HepG2 (cell line): ENCODE measurements around the gene OSBPL2. TPM values are rescaled to one million over a fixed set of nuclear protein-coding genes. Genes with fewer than 3 reads are reported as not detected.

ENCODE experiments used
- BCL6 ChIP-seq: IDR thresholded peaks from 2 replicates; pipeline ENCODE4 v1.6.1; 2016; ENCODE audit warnings: missing genetic modification reagents, missing compliant biosample characterization
- GATAD2A ChIP-seq: IDR thresholded peaks from 2 replicates; pipeline ENCODE4 v1.6.1; 2016
- HNRNPK ChIP-seq: fragments of 200-400 bp; formaldehyde crosslinking; IDR thresholded peaks from 2 replicates; pipeline ENCODE4 v1.6.1; 2018; ENCODE audit warnings: low read length, low read depth, moderate library complexity, mild to moderate bottlenecking; ENCODE audit not compliant: poor library complexity, severe bottlenecking
- HOXD1 ChIP-seq: sonication (generic); formaldehyde crosslinking; IDR thresholded peaks from 2 replicates; pipeline ENCODE4 v1.5.0; 2020; ENCODE audit warnings: missing genetic modification reagents
- KAT2B ChIP-seq: fragments of 150-350 bp; IDR thresholded peaks from 2 replicates; pipeline ENCODE4 v1.6.1; 2014; ENCODE audit warnings: low read depth, low read length, borderline replicate concordance
- KLF12 ChIP-seq: sonication (generic); formaldehyde crosslinking; IDR thresholded peaks from 2 replicates; pipeline ENCODE4 v1.4.0; 2020; ENCODE audit warnings: missing genetic modification reagents, borderline replicate concordance
- KLF9 ChIP-seq: IDR thresholded peaks from 2 replicates; pipeline ENCODE4 v1.6.1; 2016; ENCODE audit warnings: low read depth
- KMT2A ChIP-seq: sonication (generic); formaldehyde crosslinking; IDR thresholded peaks from 2 replicates; pipeline ENCODE4 v1.4.0; 2020; ENCODE audit warnings: missing genetic modification reagents
- PCBP1 ChIP-seq: fragments of 200-400 bp; formaldehyde crosslinking; IDR thresholded peaks from 2 replicates; pipeline ENCODE4 v1.6.1; 2017; ENCODE audit warnings: mild to moderate bottlenecking, low read depth, low read length, borderline replicate concordance
- RFXANK ChIP-seq: IDR thresholded peaks from 2 replicates; pipeline ENCODE4 v1.6.1; 2016
- SPEN ChIP-seq: sonication (generic); formaldehyde crosslinking; IDR thresholded peaks from 2 replicates; pipeline ENCODE4 v1.5.1; 2020; ENCODE audit warnings: low read depth, mild to moderate bottlenecking, missing genetic modification reagents
- ZBTB3 ChIP-seq: sonication (generic); formaldehyde crosslinking; IDR thresholded peaks from 2 replicates; pipeline ENCODE4 v1.4.0; 2020; ENCODE audit warnings: low read depth, mild to moderate bottlenecking, moderate library complexity, missing genetic modification reagents, borderline replicate concordance
- ZNF501 ChIP-seq: sonication (generic); formaldehyde crosslinking; IDR thresholded peaks from 2 replicates; pipeline ENCODE4 v1.5.1; 2020; ENCODE audit warnings: mild to moderate bottlenecking, moderate library complexity, missing genetic modification reagents
- ZNF615 ChIP-seq: sonication (generic); formaldehyde crosslinking; IDR thresholded peaks from 2 replicates; pipeline ENCODE4 v1.5.0; 2020; ENCODE audit warnings: mild to moderate bottlenecking, missing genetic modification reagents, borderline replicate concordance
- ZNF746 ChIP-seq: sonication (generic); formaldehyde crosslinking; IDR thresholded peaks from 2 replicates; pipeline ENCODE4 v1.8.0; 2022; ENCODE audit warnings: mild to moderate bottlenecking, missing genetic modification reagents
- ZNF772 ChIP-seq: sonication (generic); formaldehyde crosslinking; IDR thresholded peaks from 2 replicates; pipeline ENCODE4 v1.5.0; 2020; ENCODE audit warnings: mild to moderate bottlenecking, missing genetic modification reagents
- ZNF883 ChIP-seq: sonication (generic); formaldehyde crosslinking; IDR thresholded peaks from 2 replicates; pipeline ENCODE4 v1.5.1; 2020; ENCODE audit warnings: mild to moderate bottlenecking, missing genetic modification reagents; ENCODE audit errors: not compliant biosample characterization
- polyA plus RNA-seq, 8 experiments: library from polyadenylated mRNA; depleted of rRNA in 3 of 8; stranded (reverse) in 7 of 8; unstranded in 1 of 8; fragments of >200 nt; fragmentation: Illumina TruSeq in 4 of 8; extraction: Trizol in 4 of 8; gene quantifications; 2 replicates each; pipeline versions ENCODE4 v1.2.1 to v1.2.3, GENCODE V29; 2011 to 2016; ENCODE audit warnings: low read depth in 4 of 8, missing spikeins in 1 of 8, mixed read lengths in 1 of 8; ENCODE audit not compliant: insufficient read depth in 1 of 8
- total RNA-seq, 5 experiments: library from RNA; depleted of rRNA; stranded (reverse); fragments of >200 nt; fragmentation: Illumina TruSeq; extraction: Trizol; gene quantifications; 2 replicates each; pipeline ENCODE4 v1.2.3, GENCODE V29; 2016; ENCODE audit warnings: low read depth in 1 of 5
- TF ChIP-seq, protein P1 (sequence below): sonication (generic); formaldehyde crosslinking; IDR thresholded peaks from 2 replicates; pipeline ENCODE4 v1.9.0; 2021; ENCODE audit warnings: missing genetic modification reagents, borderline replicate concordance
- TF ChIP-seq, protein P2 (sequence below): sonication (generic); formaldehyde crosslinking; conservative IDR thresholded peaks from 2 replicates; pipeline ENCODE4 v1.8.1; 2023; ENCODE audit warnings: missing genetic modification reagents
- TF ChIP-seq, protein P3 (sequence below): sonication (generic); formaldehyde crosslinking; IDR thresholded peaks from 2 replicates; pipeline ENCODE4 v1.4.0; 2020; ENCODE audit warnings: missing genetic modification reagents, mild to moderate bottlenecking, borderline replicate concordance
- TF ChIP-seq, protein P4 (sequence below): sonication (generic); formaldehyde crosslinking; IDR thresholded peaks from 2 replicates; pipeline ENCODE4 v1.5.1; 2020; ENCODE audit warnings: mild to moderate bottlenecking, missing genetic modification reagents, borderline replicate concordance

Gene OSBPL2
- total and polyA plus RNA-seq, 2 of the 13 experiments (the other 11 are each of a cell fraction or from before 2014, with no cell fraction given) = 18.5 to 37.4 TPM

DNA sequence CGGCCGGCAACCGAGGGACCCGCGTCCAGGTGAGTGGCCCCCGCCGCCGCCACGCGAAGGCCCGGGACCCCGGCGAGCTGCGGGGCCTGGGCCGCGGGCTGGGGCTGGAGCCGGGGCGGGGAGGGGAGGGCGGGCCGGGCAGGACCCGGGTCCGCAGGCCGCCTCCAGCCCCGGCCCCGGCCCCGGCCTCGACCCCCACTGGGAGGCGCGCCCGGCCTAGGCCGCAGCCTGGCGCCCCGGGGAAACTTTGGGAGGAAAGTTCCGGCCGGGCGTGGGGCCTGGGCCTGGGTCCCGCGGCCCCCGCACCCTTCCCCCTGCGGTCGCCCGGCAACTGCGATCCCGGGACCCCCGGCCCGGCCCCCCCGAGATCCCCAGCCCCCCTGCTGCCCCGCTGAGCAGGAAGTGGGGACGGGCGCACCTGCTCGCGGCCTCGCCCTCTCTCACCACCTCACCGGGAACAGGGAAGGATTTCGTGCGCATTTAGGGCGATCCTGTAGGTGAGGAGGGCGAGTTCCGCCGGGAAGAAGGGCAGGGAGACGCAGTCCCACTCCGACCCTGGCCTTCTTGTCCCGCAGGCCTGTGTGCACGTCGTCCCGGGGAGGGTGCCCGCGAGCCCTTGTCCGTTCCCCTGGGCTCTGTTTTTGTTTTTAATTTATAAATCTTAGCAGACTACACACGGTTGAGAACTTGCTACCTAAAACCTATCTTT, 402 bp downstream of the OSBPL2 start (continued):
- no peak for TF ChIP-seq HOXD1
- 0 out of 2 replicates have a peak, but pooled peaks have one; percentile 45 for TF ChIP-seq ZNF501
- no peak for TF ChIP-seq RFXANK (CRISPR knock-in tag)
- TF ChIP-seq, protein P1, sequence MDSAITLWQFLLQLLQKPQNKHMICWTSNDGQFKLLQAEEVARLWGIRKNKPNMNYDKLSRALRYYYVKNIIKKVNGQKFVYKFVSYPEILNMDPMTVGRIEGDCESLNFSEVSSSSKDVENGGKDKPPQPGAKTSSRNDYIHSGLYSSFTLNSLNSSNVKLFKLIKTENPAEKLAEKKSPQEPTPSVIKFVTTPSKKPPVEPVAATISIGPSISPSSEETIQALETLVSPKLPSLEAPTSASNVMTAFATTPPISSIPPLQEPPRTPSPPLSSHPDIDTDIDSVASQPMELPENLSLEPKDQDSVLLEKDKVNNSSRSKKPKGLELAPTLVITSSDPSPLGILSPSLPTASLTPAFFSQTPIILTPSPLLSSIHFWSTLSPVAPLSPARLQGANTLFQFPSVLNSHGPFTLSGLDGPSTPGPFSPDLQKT = no peak
- TF ChIP-seq ZNF615 (CRISPR knock-in tag) = no peak
- TF ChIP-seq, protein P2, sequence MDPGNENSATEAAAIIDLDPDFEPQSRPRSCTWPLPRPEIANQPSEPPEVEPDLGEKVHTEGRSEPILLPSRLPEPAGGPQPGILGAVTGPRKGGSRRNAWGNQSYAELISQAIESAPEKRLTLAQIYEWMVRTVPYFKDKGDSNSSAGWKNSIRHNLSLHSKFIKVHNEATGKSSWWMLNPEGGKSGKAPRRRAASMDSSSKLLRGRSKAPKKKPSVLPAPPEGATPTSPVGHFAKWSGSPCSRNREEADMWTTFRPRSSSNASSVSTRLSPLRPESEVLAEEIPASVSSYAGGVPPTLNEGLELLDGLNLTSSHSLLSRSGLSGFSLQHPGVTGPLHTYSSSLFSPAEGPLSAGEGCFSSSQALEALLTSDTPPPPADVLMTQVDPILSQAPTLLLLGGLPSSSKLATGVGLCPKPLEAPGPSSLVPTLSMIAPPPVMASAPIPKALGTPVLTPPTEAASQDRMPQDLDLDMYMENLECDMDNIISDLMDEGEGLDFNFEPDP (CRISPR knock-in tag) = no peak
- TF ChIP-seq BCL6 = no peak
- peak; percentile 12; the same call in 1 of the 2 replicates for TF ChIP-seq PCBP1
- TF ChIP-seq HNRNPK = no peak
- TF ChIP-seq KMT2A (CRISPR knock-in tag) = peak; percentile 43; the same call in 1 of the 2 replicates
- TF ChIP-seq ZBTB3 (CRISPR knock-in tag) = no peak
- no peak for TF ChIP-seq ZNF746 (CRISPR knock-in tag)
- TF ChIP-seq KAT2B = no peak
- no peak for TF ChIP-seq KLF9 (CRISPR knock-in tag)
- no peak for TF ChIP-seq KLF12
- TF ChIP-seq ZNF772 = no peak
- TF ChIP-seq SPEN (CRISPR knock-in tag) = no peak; the same call in 1 of the 2 replicates
- TF ChIP-seq, protein P3, sequence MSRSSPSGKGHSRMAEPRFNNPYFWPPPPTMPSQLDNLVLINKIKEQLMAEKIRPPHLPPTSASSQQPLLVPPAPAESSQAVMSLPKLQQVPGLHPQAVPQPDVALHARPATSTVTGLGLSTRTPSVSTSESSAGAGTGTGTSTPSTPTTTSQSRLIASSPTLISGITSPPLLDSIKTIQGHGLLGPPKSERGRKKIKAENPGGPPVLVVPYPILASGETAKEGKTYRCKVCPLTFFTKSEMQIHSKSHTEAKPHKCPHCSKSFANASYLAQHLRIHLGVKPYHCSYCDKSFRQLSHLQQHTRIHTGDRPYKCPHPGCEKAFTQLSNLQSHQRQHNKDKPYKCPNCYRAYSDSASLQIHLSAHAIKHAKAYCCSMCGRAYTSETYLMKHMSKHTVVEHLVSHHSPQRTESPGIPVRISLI = no peak
- TF ChIP-seq, protein P4, sequence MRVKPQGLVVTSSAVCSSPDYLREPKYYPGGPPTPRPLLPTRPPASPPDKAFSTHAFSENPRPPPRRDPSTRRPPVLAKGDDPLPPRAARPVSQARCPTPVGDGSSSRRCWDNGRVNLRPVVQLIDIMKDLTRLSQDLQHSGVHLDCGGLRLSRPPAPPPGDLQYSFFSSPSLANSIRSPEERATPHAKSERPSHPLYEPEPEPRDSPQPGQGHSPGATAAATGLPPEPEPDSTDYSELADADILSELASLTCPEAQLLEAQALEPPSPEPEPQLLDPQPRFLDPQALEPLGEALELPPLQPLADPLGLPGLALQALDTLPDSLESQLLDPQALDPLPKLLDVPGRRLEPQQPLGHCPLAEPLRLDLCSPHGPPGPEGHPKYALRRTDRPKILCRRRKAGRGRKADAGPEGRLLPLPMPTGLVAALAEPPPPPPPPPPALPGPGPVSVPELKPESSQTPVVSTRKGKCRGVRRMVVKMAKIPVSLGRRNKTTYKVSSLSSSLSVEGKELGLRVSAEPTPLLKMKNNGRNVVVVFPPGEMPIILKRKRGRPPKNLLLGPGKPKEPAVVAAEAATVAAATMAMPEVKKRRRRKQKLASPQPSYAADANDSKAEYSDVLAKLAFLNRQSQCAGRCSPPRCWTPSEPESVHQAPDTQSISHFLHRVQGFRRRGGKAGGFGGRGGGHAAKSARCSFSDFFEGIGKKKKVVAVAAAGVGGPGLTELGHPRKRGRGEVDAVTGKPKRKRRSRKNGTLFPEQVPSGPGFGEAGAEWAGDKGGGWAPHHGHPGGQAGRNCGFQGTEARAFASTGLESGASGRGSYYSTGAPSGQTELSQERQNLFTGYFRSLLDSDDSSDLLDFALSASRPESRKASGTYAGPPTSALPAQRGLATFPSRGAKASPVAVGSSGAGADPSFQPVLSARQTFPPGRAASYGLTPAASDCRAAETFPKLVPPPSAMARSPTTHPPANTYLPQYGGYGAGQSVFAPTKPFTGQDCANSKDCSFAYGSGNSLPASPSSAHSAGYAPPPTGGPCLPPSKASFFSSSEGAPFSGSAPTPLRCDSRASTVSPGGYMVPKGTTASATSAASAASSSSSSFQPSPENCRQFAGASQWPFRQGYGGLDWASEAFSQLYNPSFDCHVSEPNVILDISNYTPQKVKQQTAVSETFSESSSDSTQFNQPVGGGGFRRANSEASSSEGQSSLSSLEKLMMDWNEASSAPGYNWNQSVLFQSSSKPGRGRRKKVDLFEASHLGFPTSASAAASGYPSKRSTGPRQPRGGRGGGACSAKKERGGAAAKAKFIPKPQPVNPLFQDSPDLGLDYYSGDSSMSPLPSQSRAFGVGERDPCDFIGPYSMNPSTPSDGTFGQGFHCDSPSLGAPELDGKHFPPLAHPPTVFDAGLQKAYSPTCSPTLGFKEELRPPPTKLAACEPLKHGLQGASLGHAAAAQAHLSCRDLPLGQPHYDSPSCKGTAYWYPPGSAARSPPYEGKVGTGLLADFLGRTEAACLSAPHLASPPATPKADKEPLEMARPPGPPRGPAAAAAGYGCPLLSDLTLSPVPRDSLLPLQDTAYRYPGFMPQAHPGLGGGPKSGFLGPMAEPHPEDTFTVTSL = no peak
- no peak for TF ChIP-seq ZNF883 (CRISPR knock-in tag)
- no peak for TF ChIP-seq GATAD2A (CRISPR knock-in tag)
